K562 (cell line): ENCODE measurements around the gene FMN2. TPM values are rescaled to one million over a fixed set of nuclear protein-coding genes. Genes with fewer than 3 reads are reported as not detected.

ENCODE experiments used
- ATAC-seq: fragments of 200-7000 bp; cut with Tn5 transposase; 3 replicates; pipeline ENCODE4 v1.9.1; 2020; ENCODE audit warnings: moderate library complexity
- BruUV-seq: library from RNA; stranded (reverse); fragments of 400-500 nt; replicated peaks from 2 replicates; lab custom pipeline; 2021; lab: Mats Ljungman, UMichigan
- CTCF ChIA-PET: fragments of 300-600 bp; formaldehyde crosslinking; extraction: SDS; loops from one replicate; lab custom pipeline; 2021; ENCODE audit warnings: low intra/inter-chr PET ratio; lab: Yijun Ruan, JAX
- POLR2A ChIA-PET: fragments of 300-600, 350-650 bp; sonication (Branson Sonifier 250); formaldehyde crosslinking; extraction: SDS; loops from one replicate; lab custom pipeline; 2021; ENCODE audit warnings: antibody characterized with exemption, inconsistent platforms; lab: Yijun Ruan, JAX
- DNase-seq, 4 experiments: peaks; one replicate each; pipeline versions ENCODE4 v3.0.0 to v3.0.0-alpha.2; 2011 to 2018; ENCODE audit warnings: low spot score in 3 of 4, mixed read lengths in 3 of 4; ENCODE audit errors: extremely low read depth in 1 of 4
- FAIRE-seq: peaks from 2 replicates; lab custom pipeline; 2011; peaks lifted over from hg19 to GRCh38; lab: Jason Lieb, UNC
- H2AFZ ChIP-seq: 2 replicates; pipeline ENCODE4 v1.6.0; 2011; ENCODE audit warnings: low read depth, low read length, control low read depth, inconsistent platforms
- H3K27ac ChIP-seq: fragments of 200-600 bp; 3 replicates; pipeline ENCODE4 v1.8.0; 2011; ENCODE audit warnings: low read depth, mild to moderate bottlenecking, control low read depth, inconsistent platforms, low read length, moderate library complexity, mixed read lengths; ENCODE audit errors: extremely low read depth
- H3K27me3 ChIP-seq, 2 experiments: fragments of 300-600 bp in 1 of 2; 2 replicates in 1 of 2; 3 replicates in 1 of 2; pipeline versions ENCODE4 v1.6.0 to v1.8.0; 2011; ENCODE audit warnings: inconsistent platforms in 2 of 2, low read length in 2 of 2, mild to moderate bottlenecking in 1 of 2, mixed read lengths in 1 of 2, moderate library complexity in 1 of 2; ENCODE audit not compliant: control insufficient read depth in 2 of 2, insufficient read depth in 2 of 2
- H3K36me3 ChIP-seq: fragments of 300-600 bp; 3 replicates; pipeline ENCODE4 v1.8.0; 2011; ENCODE audit warnings: mild to moderate bottlenecking, low read length, inconsistent platforms; ENCODE audit not compliant: control insufficient read depth, insufficient read depth
- H3K4me1 ChIP-seq, 2 experiments: fragments of 200-600 bp in 1 of 2; replicated peaks in 1 of 2; 2 replicates in 1 of 2; 3 replicates in 1 of 2; pipeline versions ENCODE4 v1.5.1 to v1.8.0; 2011; ENCODE audit warnings: inconsistent platforms in 2 of 2, low read length in 2 of 2, mild to moderate bottlenecking in 1 of 2, mixed read lengths in 1 of 2, moderate library complexity in 1 of 2; ENCODE audit not compliant: control insufficient read depth in 2 of 2, insufficient read depth in 2 of 2
- H3K4me2 ChIP-seq: 2 replicates; pipeline ENCODE4 v1.6.1; 2011; ENCODE audit warnings: low read length, control low read depth, inconsistent platforms, mixed read lengths; ENCODE audit not compliant: insufficient read depth
- H3K4me3 ChIP-seq: fragments of 200-600 bp; sonication (generic), shearing (Covaris generic); 2 replicates; pipeline ENCODE4 v1.5.1; 2016; ENCODE audit warnings: control low read depth, inconsistent platforms
- H3K79me2 ChIP-seq: fragments of 200-600 bp; 3 replicates; pipeline ENCODE4 v1.8.0; 2011; ENCODE audit warnings: low read length, inconsistent platforms; ENCODE audit not compliant: control insufficient read depth, insufficient read depth
- H3K9ac ChIP-seq, 2 experiments: 2 replicates each; pipeline versions ENCODE4 v1.6.0 to v1.6.1; 2011; ENCODE audit warnings: low read depth in 2 of 2, low read length in 2 of 2, control low read depth in 1 of 2, inconsistent platforms in 1 of 2, mild to moderate bottlenecking in 1 of 2, mixed read lengths in 1 of 2; ENCODE audit not compliant: insufficient read depth in 1 of 2
- H3K9me1 ChIP-seq: one replicate; pipeline ENCODE4 v1.6.0; 2011; ENCODE audit warnings: inconsistent platforms, mild to moderate bottlenecking, low read length, moderate library complexity; ENCODE audit not compliant: control insufficient read depth, insufficient read depth
- H3K9me3 ChIP-seq: replicated peaks from 2 replicates; pipeline ENCODE4 v1.5.1; 2011; ENCODE audit warnings: low read depth, low read length, inconsistent platforms; ENCODE audit not compliant: control insufficient read depth, insufficient read depth
- H4K20me1 ChIP-seq: replicated peaks from 2 replicates; pipeline ENCODE4 v1.6.1; 2011; ENCODE audit warnings: low read length, inconsistent platforms, mixed read lengths; ENCODE audit not compliant: control insufficient read depth, insufficient read depth
- AFF1 ChIP-seq, 2 experiments: fragments of 450-650 bp; IDR thresholded peaks; 2 replicates each; pipeline ENCODE4 v1.6.1; 2018; ENCODE audit warnings: mild to moderate bottlenecking in 2 of 2, low read depth in 1 of 2; ENCODE audit not compliant: partially characterized antibody in 2 of 2
- CHCHD3 ChIP-seq: fragments of 250-450 bp; sonication (Bioruptor Pico); IDR thresholded peaks from 2 replicates; pipeline ENCODE4 v2.1.2; 2022; ENCODE audit warnings: mild to moderate bottlenecking
- EGR1 ChIP-seq: fragments of 450-650 bp; conservative IDR thresholded peaks from 2 replicates; pipeline ENCODE4 v1.6.1; 2017; ENCODE audit warnings: mild to moderate bottlenecking
- WGBS: fragments of 100-300 bp; shearing (Covaris generic); methylation state at CpG from one replicate; pipeline ENCODE4 v1.1.6; 2016; ENCODE audit warnings: low coverage, mixed read lengths; ENCODE audit not compliant: insufficient coverage; ENCODE audit errors: missing lambda C conversion rate; 5-methylcytosine and 5-hydroxymethylcytosine counted together
- in situ Hi-C: fragments of 300-500 bp; cut with MboI; formaldehyde crosslinking; loops from 4 replicates; pipeline ENCODE4 v1.15.0; 2018; ENCODE audit warnings: inconsistent platforms, mixed read lengths
- intact Hi-C: fragments of 100-400 bp; cut with micrococcal nuclease; formaldehyde crosslinking; loops from 2 replicates; pipeline ENCODE4 v1.14.2; 2022
- polyA plus RNA-seq, 8 experiments: library from polyadenylated mRNA; depleted of rRNA in 4 of 8; stranded (reverse) in 5 of 8; unstranded in 3 of 8; fragments of >200 nt; fragmentation: Nextera tagmentation in 2 of 8; fragmentation: Illumina TruSeq in 1 of 8; extraction: Ambion mirVana in 2 of 8; extraction: Trizol in 1 of 8; gene quantifications; 2 replicates each; pipeline versions ENCODE4 v1.2.1 to v1.2.3, GENCODE V29; 2011 to 2014; ENCODE audit warnings: inconsistent platforms in 1 of 8, missing spikeins in 1 of 8
- total RNA-seq, 7 experiments: library from RNA; depleted of rRNA in 6 of 7; stranded (reverse); fragments of >200 nt in 6 of 7; fragmentation: Illumina TruSeq in 2 of 7; extraction: Trizol in 2 of 7; gene quantifications; 2 replicates each; pipeline versions ENCODE4 v1.2.1 to v1.2.3, GENCODE V29; 2011 to 2021; ENCODE audit warnings: low replicate concordance in 1 of 7

FMN2 gene
- total and polyA plus RNA-seq, 9 of the 15 experiments (the other 6 are each of a cell fraction or from before 2014, with no cell fraction given): 0.15 to 0.45 (median 0.16) TPM; not detected in 3

- no peak for TF ChIP-seq AFF1 (IDR thresholded peaks at IDR 0.05; ENCODE audit: low read depth in 1 of 2, partially characterized antibody in 2 of 2)
- no peak for TF ChIP-seq CHCHD3
Measured at GRCh38 chr1:240349695-240350094, 258.0 kb downstream of the FMN2 start (continued).

- no peaks in the 10 kb centered on the region for H3K36me3 ChIP-seq
- H3K9me3 ChIP-seq: no peaks in the 10 kb centered on the region; the same call in 1 of the 2 replicates
- H3K4me1 ChIP-seq: no peaks in the 10 kb centered on the region
- H3K4me3 ChIP-seq: no peak overlapping the region
- no peaks in the 10 kb centered on the region for H3K27me3 ChIP-seq
- DNase-seq (no peak), ATAC-seq (no peak), FAIRE-seq (no peak)
- H4K20me1 ChIP-seq: no peaks in the 10 kb centered on the region
- ChIA-PET POLR2A (no interaction called here), CTCF (no interaction called here)
- BruUV-seq: no TSS peak
- H2AFZ ChIP-seq: no peak overlapping the region
- H3K27ac ChIP-seq: no peak overlapping the region
- intact Hi-C loops (no loop called here), in situ Hi-C loops (no loop called here)
- H3K9ac ChIP-seq: no peak overlapping the region
- no peak for TF ChIP-seq EGR1
- WGBS: 0% methylated on average over 1 of the region's 1 CpG
- H3K9me1 ChIP-seq: no peaks in the 10 kb centered on the region
- no peak overlapping the region for H3K4me2 ChIP-seq
- H3K79me2 ChIP-seq: no peaks in the 10 kb centered on the region
Measured at GRCh38 chr1:240350910-240351331, 259.2 kb downstream of the FMN2 start.
